Stimulated activated naive CD8-positive, alpha-beta T cell treated with anti-CD3 and anti-CD28 coated beads, Interleukin-15, Interleukin-2, amounts not matched to agents 100 U/mL and 50 U/mL, for 24 hours (primary cell): ENCODE measurements around the gene TADA2B.
A peak's percentile ranks its signal among the peaks of the same experiment; 100 is the strongest.
"Not testable (repeated sequence)": the region's sequence is repeated elsewhere in the genome, so short reads cannot be mapped to it uniquely, and the experiment has no call there.

Experiments used
- ATAC-seq: fragments of 150-1000 bp; cut with Tn5 transposase; one replicate; pipeline ENCODE4 v1.10.0; 2021
- DNase-seq: peaks from one replicate; pipeline ENCODE4 v3.0.0; 2021

The TADA2B gene

GRCh38 chr4:7083597-7084563, 40.7 kb downstream of the TADA2B start:
- DNase-seq (no peak), ATAC-seq (no peak)

- not testable (repeated sequence) for ATAC-seq, DNase-seq
Measured at GRCh38 chr4:7084564-7084961, 41.4 kb downstream of the TADA2B start.

GRCh38 chr4:7086384-7086783, 43.2 kb downstream of the TADA2B start:
- DNase-seq (no peak), ATAC-seq (no peak)

GRCh38 chr4:7087036-7087435, 43.9 kb downstream of the TADA2B start:
- no peak for ATAC-seq
- DNase-seq: no peak

- no peak for ATAC-seq
- DNase-seq: no peak
Measured at GRCh38 chr4:7089213-7089986, 46.2 kb downstream of the TADA2B start.

GRCh38 chr4:7092026-7092425, 48.9 kb downstream of the TADA2B start:
- ATAC-seq: no peak
- DNase-seq: no peak

- ATAC-seq (no peak), DNase-seq (no peak)
Measured at GRCh38 chr4:7094916-7095315, 51.7 kb downstream of the TADA2B start.

- ATAC-seq (no peak), DNase-seq (no peak)
Measured at GRCh38 chr4:7095611-7096155, 52.5 kb downstream of the TADA2B start.

- ATAC-seq (no peak), DNase-seq (no peak)
Measured at GRCh38 chr4:7096236-7096635, 53.1 kb downstream of the TADA2B start.

GRCh38 chr4:7101692-7102515, 58.7 kb downstream of the TADA2B start:
- ATAC-seq: peak; percentile 68
- DNase-seq: peak; percentile 63

GRCh38 chr4:7102516-7102909, 59.3 kb downstream of the TADA2B start:
- DNase-seq, ATAC-seq: not testable (repeated sequence)

GRCh38 chr4:7103031-7103606, 59.9 kb downstream of the TADA2B start:
- peak; percentile 90 for DNase-seq
- peak; percentile 91 for ATAC-seq

- ATAC-seq (no peak), DNase-seq (no peak)
Measured at GRCh38 chr4:7103607-7104365, 60.6 kb downstream of the TADA2B start.

GRCh38 chr4:7104366-7105031, 61.3 kb downstream of the TADA2B start:
- ATAC-seq: no peak
- DNase-seq: no peak

- ATAC-seq: no peak
- DNase-seq: no peak
Measured at GRCh38 chr4:7105276-7105675, 62.1 kb downstream of the TADA2B start.

GRCh38 chr4:7107166-7107905, 64.2 kb downstream of the TADA2B start:
- DNase-seq (no peak), ATAC-seq (no peak)
